H1 (cell line): ENCODE results near the gene IL36B. TPM values are rescaled to one million over a fixed set of nuclear protein-coding genes. Genes with fewer than 3 reads are reported as not detected.

Experiments
- CTCF ChIA-PET: fragments of 300-600 bp; sonication (Branson Sonifier 250); formaldehyde crosslinking; loops from one replicate; lab custom pipeline; 2021; ENCODE audit not compliant: partially characterized antibody; lab: Charles Lee
- POLR2A ChIA-PET: fragments of 300-600 bp; sonication (Branson Sonifier 250); formaldehyde crosslinking; loops from one replicate; lab custom pipeline; 2021; ENCODE audit warnings: inconsistent platforms; ENCODE audit not compliant: partially characterized antibody; lab: Charles Lee
- DNase-seq, 2 experiments: peaks; one replicate each; pipeline versions ENCODE4 v3.0.0 to v3.0.0-alpha.2; 2010 to 2022; ENCODE audit warnings: low spot score in 2 of 2, low read depth in 1 of 2, mixed read lengths in 1 of 2
- FAIRE-seq: peaks from 2 replicates; lab custom pipeline; 2011; peaks lifted over from hg19 to GRCh38; lab: Jason Lieb, UNC
- H2AFZ ChIP-seq: 2 replicates; pipeline ENCODE4 v1.8.1; 2012; ENCODE audit warnings: low read length, inconsistent platforms
- H2AK5ac ChIP-seq: 2 replicates; pipeline ENCODE4 v1.6.1; 2013; ENCODE audit warnings: low read depth, low read length
- H2BK120ac ChIP-seq: replicated peaks from 2 replicates; pipeline ENCODE3; 2013; ENCODE audit warnings: low read depth, low read length, inconsistent platforms
- H2BK12ac ChIP-seq: 2 replicates; pipeline ENCODE4 v1.6.1; 2013; ENCODE audit warnings: low read depth, low read length
- H2BK15ac ChIP-seq: 2 replicates; pipeline ENCODE4 v1.6.1; 2013; ENCODE audit warnings: low read length
- H2BK20ac ChIP-seq: 2 replicates; pipeline ENCODE4 v1.6.1; 2013; ENCODE audit warnings: low read length
- H2BK5ac ChIP-seq: 2 replicates; pipeline ENCODE4 v1.6.1; 2013; ENCODE audit warnings: low read depth, low read length
- H3K14ac ChIP-seq: 2 replicates; pipeline ENCODE4 v1.6.1; 2013; ENCODE audit warnings: inconsistent platforms; ENCODE audit not compliant: insufficient read length
- H3K18ac ChIP-seq: 2 replicates; pipeline ENCODE4 v1.6.1; 2013; ENCODE audit warnings: low read length; ENCODE audit errors: extremely low read depth
- H3K23ac ChIP-seq: 2 replicates; pipeline ENCODE4 v1.6.1; 2013; ENCODE audit warnings: inconsistent platforms; ENCODE audit not compliant: insufficient read length
- H3K23me2 ChIP-seq: 2 replicates; pipeline ENCODE4 v1.6.1; 2013; ENCODE audit warnings: low read depth, low read length
- H3K27ac ChIP-seq: 2 replicates; pipeline ENCODE4 v1.6.1; 2011; ENCODE audit warnings: low read depth, low read length, inconsistent platforms
- H3K27me3 ChIP-seq, 4 experiments: replicated peaks in 1 of 4; 1 replicate in 1 of 4; 2 replicates in 3 of 4; pipeline versions ENCODE4 v1.6.1 to v1.8.1; 2011 to 2013; ENCODE audit warnings: low read length in 3 of 4, mild to moderate bottlenecking in 3 of 4, inconsistent platforms in 2 of 4, mixed read lengths in 2 of 4, moderate library complexity in 1 of 4; ENCODE audit not compliant: control insufficient read depth in 3 of 4, insufficient read depth in 3 of 4; ENCODE audit errors: extremely low read depth in 1 of 4
- H3K36me3 ChIP-seq, 4 experiments: 2 replicates each; pipeline versions ENCODE4 v1.6.1 to v1.8.1; 2011 to 2013; ENCODE audit warnings: mild to moderate bottlenecking in 4 of 4, low read length in 3 of 4, moderate library complexity in 2 of 4, control low read depth in 1 of 4, inconsistent platforms in 1 of 4; ENCODE audit not compliant: insufficient read depth in 4 of 4, control insufficient read depth in 2 of 4
- H3K4ac ChIP-seq: replicated peaks from 2 replicates; pipeline ENCODE3; 2013; ENCODE audit warnings: low read length, low read depth, mixed read lengths, inconsistent platforms; ENCODE audit not compliant: insufficient read length
- H3K4me1 ChIP-seq, 4 experiments: replicated peaks in 1 of 4; 1 replicate in 1 of 4; 2 replicates in 3 of 4; pipeline versions ENCODE4 v1.6.1 to v1.8.1; 2011 to 2013; ENCODE audit warnings: low read length in 3 of 4, inconsistent platforms in 2 of 4, mixed read lengths in 1 of 4; ENCODE audit not compliant: insufficient read depth in 4 of 4, control insufficient read depth in 3 of 4
- H3K4me2 ChIP-seq, 2 experiments: 2 replicates each; pipeline versions ENCODE4 v1.6.1 to v1.8.1; 2011 to 2013; ENCODE audit warnings: low read depth in 2 of 2, low read length in 2 of 2, control low read depth in 1 of 2, inconsistent platforms in 1 of 2, mild to moderate bottlenecking in 1 of 2; ENCODE audit not compliant: insufficient read depth in 1 of 2
- H3K4me3 ChIP-seq, 4 experiments: fragments of 200-600, 300-600 bp in 1 of 4; sonication (generic), shearing (Covaris generic), sonication (Bioruptor Twin) in 1 of 4; 2 replicates each; pipeline versions ENCODE4 v1.5.1 to v1.8.1; 2011 to 2016; ENCODE audit warnings: low read length in 4 of 4, low read depth in 3 of 4, control low read depth in 2 of 4, inconsistent platforms in 2 of 4, mild to moderate bottlenecking in 2 of 4, mixed read lengths in 1 of 4, moderate library complexity in 1 of 4; ENCODE audit not compliant: insufficient read depth in 2 of 4; ENCODE audit errors: extremely low read depth in 1 of 4
- H3K56ac ChIP-seq: replicated peaks from 2 replicates; pipeline ENCODE3; 2013; ENCODE audit warnings: low read depth, mild to moderate bottlenecking, mixed read lengths, low read length, inconsistent platforms; ENCODE audit not compliant: insufficient read length
- H3K79me1 ChIP-seq: 2 replicates; pipeline ENCODE4 v1.6.1; 2013; ENCODE audit warnings: low read depth, low read length, control low read depth
- H3K79me2 ChIP-seq, 2 experiments: 2 replicates each; pipeline versions ENCODE4 v1.6.1 to v1.8.1; 2012 to 2013; ENCODE audit warnings: low read length in 2 of 2, mild to moderate bottlenecking in 2 of 2, inconsistent platforms in 1 of 2; ENCODE audit not compliant: insufficient read depth in 2 of 2, control insufficient read depth in 1 of 2
- H3K9ac ChIP-seq, 4 experiments: replicated peaks in 1 of 4; 1 replicate in 1 of 4; 2 replicates in 3 of 4; pipeline versions ENCODE4 v1.6.1 to v1.8.1; 2011 to 2013; ENCODE audit warnings: low read depth in 3 of 4, low read length in 3 of 4, control low read depth in 2 of 4, mild to moderate bottlenecking in 2 of 4, moderate library complexity in 2 of 4, inconsistent platforms in 1 of 4; ENCODE audit errors: extremely low read depth in 1 of 4
- H3K9me3 ChIP-seq, 2 experiments: 2 replicates each; pipeline versions ENCODE4 v1.6.1 to v1.8.1; 2012 to 2013; ENCODE audit warnings: mild to moderate bottlenecking in 2 of 2, moderate library complexity in 2 of 2, control low read depth in 1 of 2, inconsistent platforms in 1 of 2, low read depth in 1 of 2, low read length in 1 of 2, mixed read lengths in 1 of 2; ENCODE audit not compliant: insufficient read depth in 2 of 2
- H4K20me1 ChIP-seq, 2 experiments: replicated peaks in 1 of 2; 2 replicates each; pipeline versions ENCODE3 to v1.8.1; 2011 to 2013; ENCODE audit warnings: inconsistent platforms in 2 of 2, low read length in 2 of 2, mild to moderate bottlenecking in 1 of 2; ENCODE audit not compliant: insufficient read depth in 2 of 2, control insufficient read depth in 1 of 2
- H4K5ac ChIP-seq: 2 replicates; pipeline ENCODE4 v1.6.1; 2013; ENCODE audit warnings: low read length, low read depth, mixed read lengths, inconsistent platforms; ENCODE audit not compliant: insufficient read length
- H4K8ac ChIP-seq: 2 replicates; pipeline ENCODE4 v1.8.0; 2013; ENCODE audit warnings: mild to moderate bottlenecking, moderate library complexity, low read length, inconsistent platforms; ENCODE audit not compliant: insufficient read depth; ENCODE audit errors: extremely low read depth
- H4K91ac ChIP-seq: replicated peaks from 2 replicates; pipeline ENCODE3; 2013; ENCODE audit warnings: low read length, mixed read lengths, inconsistent platforms; ENCODE audit not compliant: insufficient read length
- ASH2L ChIP-seq: fragments of 200-600, 300-600 bp; sonication (generic); IDR thresholded peaks from one replicate; pipeline ENCODE4 v1.7.1; 2017; ENCODE audit warnings: low read length
- ATF2 ChIP-seq: IDR thresholded peaks from 2 replicates; pipeline ENCODE4 v1.6.1; 2012; ENCODE audit warnings: low read length, inconsistent platforms
- FOSL1 ChIP-seq: IDR thresholded peaks from 2 replicates; pipeline ENCODE4 v1.6.1; 2011; ENCODE audit warnings: mild to moderate bottlenecking, low read depth, low read length, moderate library complexity; ENCODE audit not compliant: insufficient read depth
- GTF2F1 ChIP-seq: IDR thresholded peaks from 2 replicates; pipeline ENCODE4 v1.6.1; 2012; ENCODE audit warnings: low read depth, low read length, improper control_type of control experiment, borderline replicate concordance
- KDM1A ChIP-seq: fragments of 200-600, 300-600 bp; sonication (generic); IDR thresholded peaks from 2 replicates; pipeline ENCODE4 v1.7.1; 2016; ENCODE audit warnings: mild to moderate bottlenecking, low read length, borderline replicate concordance
- POU5F1 ChIP-seq: IDR thresholded peaks from 2 replicates; pipeline ENCODE4 v1.6.1; 2011; ENCODE audit warnings: low read depth, mild to moderate bottlenecking, low read length, moderate library complexity
- SIN3A ChIP-seq, 2 experiments: IDR thresholded peaks in 1 of 2; conservative IDR thresholded peaks in 1 of 2; 2 replicates each; pipeline ENCODE4 v1.6.1; 2011 to 2012; ENCODE audit warnings: low read length in 2 of 2, improper control_type of control experiment in 1 of 2, low read depth in 1 of 2, mild to moderate bottlenecking in 1 of 2
- SIX5 ChIP-seq: IDR thresholded peaks from 2 replicates; pipeline ENCODE4 v1.6.1; 2011; ENCODE audit warnings: mild to moderate bottlenecking, low read depth, low read length
- SRF ChIP-seq: IDR thresholded peaks from 2 replicates; pipeline ENCODE4 v1.6.1; 2011; ENCODE audit warnings: mild to moderate bottlenecking, low read depth, low read length, moderate library complexity
- TCF12 ChIP-seq: IDR thresholded peaks from 2 replicates; pipeline ENCODE4 v1.6.1; 2011; ENCODE audit warnings: low read depth, mild to moderate bottlenecking, low read length
- USF2 ChIP-seq: IDR thresholded peaks from 2 replicates; pipeline ENCODE4 v1.6.1; 2011; ENCODE audit warnings: low read length, improper control_type of control experiment
- WGBS, 2 experiments: shearing (Covaris generic) in 1 of 2; methylation state at CpG; one replicate each; pipeline versions ENCODE4 v1.1.6 to v1.1.7; 2013 to 2015; ENCODE audit warnings: low lambda C conversion rate in 2 of 2, mixed read lengths in 2 of 2, inconsistent platforms in 1 of 2, low coverage in 1 of 2, missing lambda C conversion rate in 1 of 2; ENCODE audit not compliant: insufficient replicate concordance in 2 of 2, insufficient coverage in 1 of 2, insufficient read length in 1 of 2; ENCODE audit errors: extremely low coverage in 1 of 2, missing lambda C conversion rate in 1 of 2; 5-methylcytosine and 5-hydroxymethylcytosine counted together
- polyA plus RNA-seq, 7 experiments: library from polyadenylated mRNA; depleted of rRNA in 3 of 7; stranded (reverse) in 5 of 7; unstranded in 2 of 7; fragments of >200 nt in 5 of 7; fragments of 200-250 nt in 2 of 7; gene quantifications; 1 replicate in 5 of 7; 2 replicates in 1 of 7; 4 replicates in 1 of 7; pipeline versions ENCODE4 v1.2.1 to v1.2.3, GENCODE V29; 2011 to 2013; ENCODE audit warnings: missing spikeins in 2 of 7, mixed read lengths in 2 of 7
- total RNA-seq: library from RNA; stranded (reverse); fragmentation: NEBNext Ultra II Directional; extraction: Animal tissue kit (Norgen Biotek cat#: 25700); gene quantifications from 2 replicates; pipeline ENCODE4 v1.2.1, GENCODE V29; 2021

Gene IL36B
- total and polyA plus RNA-seq, 2 of the 8 experiments (the other 6 are each of a cell fraction or from before 2014, with no cell fraction given) = not detected

DNA sequence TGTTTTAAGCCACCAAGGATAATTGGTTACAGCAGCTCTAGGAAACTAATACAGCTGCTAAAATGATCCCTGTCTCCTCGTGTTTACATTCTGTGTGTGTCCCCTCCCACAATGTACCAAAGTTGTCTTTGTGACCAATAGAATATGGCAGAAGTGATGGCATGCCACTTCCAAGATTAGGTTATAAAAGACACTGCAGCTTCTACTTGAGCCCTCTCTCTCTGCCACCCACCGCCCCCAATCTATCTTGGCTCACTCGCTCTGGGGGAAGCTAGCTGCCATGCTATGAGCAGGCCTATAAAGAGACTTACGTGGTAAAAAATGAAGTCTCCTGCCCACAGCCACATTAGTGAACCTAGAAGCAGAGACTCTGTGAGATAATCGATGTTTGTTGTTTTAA is 11.6 kb upstream of the IL36B start:
- Histone ChIP-seq H3K4ac (no peak overlapping the region), H3K4me1 (no peaks in the 10 kb centered on the region), H3K23ac (no peak overlapping the region), H2BK15ac (no peak overlapping the region), H3K14ac (no peak overlapping the region), H4K8ac (no peak overlapping the region), H2AK5ac (no peak overlapping the region), H3K9me3 (0 out of 4 replicates have a peak, but pooled peaks cover 0 to 9% of the 10 kb centered on the region in 2 experiments), H3K9ac (no peak overlapping the region), H2BK120ac (no peak overlapping the region), H2AFZ (no peak overlapping the region), H3K4me3 (no peak overlapping the region), H3K4me2 (no peak overlapping the region), H2BK5ac (no peak overlapping the region), H2BK12ac (no peak overlapping the region), H2BK20ac (no peak overlapping the region), H3K27me3 (no peaks in the 10 kb centered on the region), H4K91ac (no peak overlapping the region), H3K18ac (no peak overlapping the region), H4K20me1 (peaks cover 0 to 2% of the 10 kb centered on the region in 2 experiments), H3K79me1 (no peaks in the 10 kb centered on the region), H3K23me2 (peaks cover 2% of the 10 kb centered on the region; the same call in 1 of the 2 replicates), H3K56ac (no peak overlapping the region), H3K36me3 (no peaks in the 10 kb centered on the region), H3K79me2 (no peaks in the 10 kb centered on the region), H3K27ac (no peak overlapping the region), H4K5ac (no peak overlapping the region)
- DNase-seq = no peak
- FAIRE-seq = no peak
- ChIA-PET POLR2A (no interaction called here), CTCF (interaction anchor here (0.9 to 2.3 kb wide), 3 partner anchors 11 to 19 kb away, joined by 3 to 12 read pairs (median 4); no protein-coding TSS in a partner anchor)
- WGBS, 2 experiments = 66% methylated on average over 5 of the region's 5 CpGs; no CpG with 5 or more reads in 1 of the 2 experiments
- TF ChIP-seq GTF2F1 (no peak), USF2 (no peak), POU5F1 (no peak), KDM1A (no peak), ATF2 (no peak), SRF (no peak), TCF12 (no peak), SIN3A (conservative IDR thresholded peaks at IDR 0.05 in 1 of 2, IDR thresholded peaks at IDR 0.05 in 1 of 2; ENCODE audit: low read depth in 1 of 2, low read length in 2 of 2) (no peak), SIX5 (no peak), ASH2L (no peak), FOSL1 (no peak)
